Measurements from ENCODE around the gene FKBP1A.

DNA sequence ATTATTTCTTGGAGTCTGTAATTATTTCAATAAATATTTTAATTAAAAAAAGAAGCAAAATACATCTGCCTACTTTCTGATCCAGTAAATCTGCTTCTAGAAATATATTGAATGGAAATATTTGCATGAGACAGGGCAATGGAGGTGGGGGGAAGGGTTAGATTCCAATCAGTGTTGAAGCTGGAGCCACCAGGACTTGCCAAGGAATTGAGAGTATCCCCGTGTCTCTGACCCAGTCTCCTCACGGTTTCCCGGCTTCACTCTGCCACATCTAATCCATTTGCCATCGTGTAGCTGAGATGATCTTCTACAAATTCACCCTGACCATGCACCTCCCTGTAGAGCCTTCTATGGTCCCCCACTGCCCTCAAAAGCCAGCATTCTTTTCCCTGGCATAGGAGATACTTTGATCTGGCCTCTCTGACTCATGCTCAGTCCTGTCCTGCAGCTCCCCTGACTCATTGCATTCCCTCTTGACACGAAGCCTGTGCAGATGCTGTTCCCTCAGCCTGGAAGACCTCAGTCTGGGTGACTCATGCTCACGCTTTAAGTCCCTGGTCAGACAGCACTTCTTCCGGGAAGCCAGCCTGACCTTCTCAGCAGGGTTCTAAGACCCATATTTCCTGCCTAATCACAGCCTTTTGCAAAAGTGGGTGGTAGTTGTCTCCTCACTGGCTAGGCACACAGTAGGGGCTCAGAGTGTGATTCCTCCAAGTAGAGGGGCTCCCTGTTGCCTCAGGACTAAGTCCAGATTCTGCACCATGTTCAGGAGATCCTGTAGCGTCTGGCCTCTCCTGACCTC lies 23.0 kb upstream of the FKBP1A start:
- TF ChIP-seq, protein P1, sequence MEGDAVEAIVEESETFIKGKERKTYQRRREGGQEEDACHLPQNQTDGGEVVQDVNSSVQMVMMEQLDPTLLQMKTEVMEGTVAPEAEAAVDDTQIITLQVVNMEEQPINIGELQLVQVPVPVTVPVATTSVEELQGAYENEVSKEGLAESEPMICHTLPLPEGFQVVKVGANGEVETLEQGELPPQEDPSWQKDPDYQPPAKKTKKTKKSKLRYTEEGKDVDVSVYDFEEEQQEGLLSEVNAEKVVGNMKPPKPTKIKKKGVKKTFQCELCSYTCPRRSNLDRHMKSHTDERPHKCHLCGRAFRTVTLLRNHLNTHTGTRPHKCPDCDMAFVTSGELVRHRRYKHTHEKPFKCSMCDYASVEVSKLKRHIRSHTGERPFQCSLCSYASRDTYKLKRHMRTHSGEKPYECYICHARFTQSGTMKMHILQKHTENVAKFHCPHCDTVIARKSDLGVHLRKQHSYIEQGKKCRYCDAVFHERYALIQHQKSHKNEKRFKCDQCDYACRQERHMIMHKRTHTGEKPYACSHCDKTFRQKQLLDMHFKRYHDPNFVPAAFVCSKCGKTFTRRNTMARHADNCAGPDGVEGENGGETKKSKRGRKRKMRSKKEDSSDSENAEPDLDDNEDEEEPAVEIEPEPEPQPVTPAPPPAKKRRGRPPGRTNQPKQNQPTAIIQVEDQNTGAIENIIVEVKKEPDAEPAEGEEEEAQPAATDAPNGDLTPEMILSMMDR (IDR thresholded peaks at IDR 0.05) = no peak
- TF ChIP-seq POLR2A (IDR thresholded peaks at IDR 0.05) = no peak

All from testis (tissue), 2 donors.